Forelimb muscle (tissue), 1 donor: ENCODE measurements around the gene CCDC9. TPM values are rescaled to one million over a fixed set of nuclear protein-coding genes. Genes with fewer than 3 reads are reported as not detected.
"Not testable (repeated sequence)": the region's sequence is repeated elsewhere in the genome, so short reads cannot be mapped to it uniquely, and the experiment has no call there.

Source experiments
- DNase-seq: peaks from one replicate; pipeline ENCODE4 v3.0.0-alpha.2; 2013; ENCODE audit warnings: low read depth
- polyA plus RNA-seq: library from polyadenylated mRNA; unstranded; fragments of 120-200 nt; gene quantifications from one replicate; pipeline ENCODE4 v1.2.1, GENCODE V29; 2013; ENCODE audit not compliant: insufficient read length

The CCDC9 gene
- polyA plus RNA-seq, 1 donor: 23.8 TPM

- DNase-seq: not testable (repeated sequence)
Measured at GRCh38 chr19:47300867-47301266, 44.5 kb downstream of the CCDC9 start.

DNA sequence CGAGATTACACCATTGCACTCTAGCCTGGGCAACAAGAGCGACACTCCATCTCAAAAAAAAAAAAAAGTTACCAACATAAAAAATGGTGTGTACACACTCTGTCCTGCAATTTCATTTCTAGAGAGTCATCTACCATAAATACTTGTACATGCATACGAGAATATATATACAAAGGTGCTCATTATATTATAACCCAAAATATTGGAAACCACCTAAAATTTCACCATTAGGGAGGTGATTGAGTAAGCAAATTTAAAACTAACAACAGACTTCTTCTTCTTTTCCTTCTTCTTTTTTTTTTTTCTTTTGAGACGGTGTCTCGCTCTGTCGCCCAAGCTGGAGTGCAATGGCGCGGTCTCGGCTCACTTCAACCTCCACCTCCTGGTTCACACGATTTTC is 45.9 kb downstream of the CCDC9 start:
- DNase-seq: no peak

GRCh38 chr19:47303966-47304365 is 47.6 kb downstream of the CCDC9 start:
- DNase-seq: no peak

GRCh38 chr19:47305309-47305751 is 49.0 kb downstream of the CCDC9 start:
- DNase-seq: no peak

DNA sequence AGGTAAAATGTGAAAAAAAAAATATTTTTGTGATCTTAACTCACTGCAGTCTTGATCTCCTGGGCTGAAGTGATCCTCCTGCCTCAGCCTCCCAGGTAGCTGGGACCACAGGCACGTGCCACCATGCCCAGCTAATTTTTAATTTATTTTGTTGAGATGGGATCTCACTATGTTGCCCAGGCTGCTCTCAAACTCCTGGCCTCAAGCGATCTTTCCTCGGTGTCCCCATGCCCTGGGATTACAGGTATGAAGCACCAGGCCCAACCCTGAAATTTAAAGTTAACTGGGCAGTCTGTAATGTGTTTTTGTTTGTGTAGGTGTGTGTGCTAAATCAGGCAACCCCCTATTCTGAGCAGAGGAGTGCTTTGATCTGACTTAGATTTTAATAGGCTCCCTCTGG is 50.0 kb downstream of the CCDC9 start:
- no peak for DNase-seq

GRCh38 chr19:47309038-47309437 is 52.7 kb downstream of the CCDC9 start:
- no peak for DNase-seq

- no peak for DNase-seq
Measured at GRCh38 chr19:47309608-47310007, 53.3 kb downstream of the CCDC9 start, which contains the start of gene C5AR1. TSS of gene C5AR1 (plus strand) at chr19:47309861. CDS start at chr19:47309896, 35 bp downstream.

GRCh38 chr19:47310323-47310722 is 54.0 kb downstream of the CCDC9 start:
- no peak for DNase-seq

- DNase-seq: no peak
Measured at GRCh38 chr19:47310819-47311218, 54.5 kb downstream of the CCDC9 start.

GRCh38 chr19:47312366-47313006 is 56.2 kb downstream of the CCDC9 start:
- no peak for DNase-seq

DNA sequence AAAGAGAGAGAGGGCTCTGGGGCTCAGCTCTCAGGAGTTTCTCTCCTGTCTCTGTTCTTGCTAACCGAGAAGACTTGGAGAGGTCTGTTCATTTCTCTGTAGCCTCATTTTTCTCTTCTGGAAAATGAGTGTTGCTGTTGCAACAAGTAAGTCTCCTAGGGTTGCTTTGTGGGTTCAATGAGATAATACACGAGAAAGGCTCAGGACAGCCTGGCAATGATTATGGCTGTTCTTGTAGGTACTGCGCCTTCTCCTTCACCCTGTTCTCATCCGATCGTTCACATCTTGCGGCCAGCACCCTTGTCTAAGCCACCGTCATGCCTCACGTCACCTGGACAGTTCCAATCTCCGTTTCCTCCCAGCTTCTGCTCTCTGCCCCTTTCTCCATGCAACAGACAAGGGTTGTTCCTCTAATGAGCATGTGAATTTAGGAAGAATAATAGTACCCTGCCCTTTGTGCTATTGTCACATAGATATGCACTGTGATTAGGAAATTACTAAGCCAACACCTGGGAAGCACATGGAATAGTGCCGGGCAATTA is 57.5 kb downstream of the CCDC9 start:
- DNase-seq: no peak

DNA sequence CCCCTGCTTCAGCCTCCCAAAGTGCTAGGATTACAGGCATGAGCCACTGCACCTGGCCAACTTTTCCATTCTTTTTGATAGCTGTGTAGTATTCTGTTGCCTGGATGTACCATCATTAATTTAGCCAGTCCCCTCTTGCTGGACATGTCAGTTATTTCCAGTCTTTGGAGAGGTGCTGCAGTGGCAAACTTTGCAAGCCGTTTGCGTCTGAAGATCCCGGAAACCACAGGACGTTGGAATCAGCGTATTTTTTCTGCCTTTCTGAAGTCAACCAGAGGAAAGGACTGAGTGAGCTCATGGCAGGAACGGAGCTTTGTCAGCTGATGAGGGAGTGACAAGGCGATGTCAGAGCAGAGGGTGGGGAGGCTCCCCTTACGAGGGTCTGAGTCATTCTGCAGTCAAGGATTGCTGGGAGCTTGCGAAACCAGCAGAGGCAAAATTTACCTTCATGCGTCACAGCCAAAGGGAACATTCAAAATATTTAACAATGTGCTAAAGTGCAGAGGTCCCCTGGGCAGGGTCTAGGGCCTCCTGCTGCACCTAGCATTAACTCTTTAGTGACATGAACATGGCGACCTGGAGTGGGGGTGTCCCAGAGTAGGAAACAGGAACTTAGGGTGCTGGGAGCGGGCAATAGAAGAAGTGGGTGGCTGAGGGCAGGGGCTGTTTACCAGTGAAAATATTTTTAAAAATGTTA is 58.9 kb downstream of the CCDC9 start:
- DNase-seq: peak; percentile 26

DNA sequence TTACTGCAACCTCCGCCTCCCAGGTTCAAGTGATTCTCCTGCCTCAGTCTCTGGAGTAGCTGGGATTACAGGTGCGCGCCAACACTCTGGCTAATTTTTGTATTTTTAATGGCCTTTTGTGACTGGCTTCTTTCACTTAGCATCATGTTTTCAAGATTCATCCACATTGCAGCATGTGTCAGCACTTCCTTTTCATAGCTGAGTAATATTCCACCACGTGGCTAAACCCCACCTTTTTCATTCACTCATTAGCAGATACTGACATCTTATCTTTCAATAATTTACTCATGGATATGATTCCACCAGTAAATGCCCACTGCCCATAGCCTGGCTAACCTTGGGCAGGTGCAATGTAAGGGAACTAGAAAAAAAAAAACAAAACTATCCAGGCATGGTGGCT is 60.2 kb downstream of the CCDC9 start:
- DNase-seq: no peak

DNA sequence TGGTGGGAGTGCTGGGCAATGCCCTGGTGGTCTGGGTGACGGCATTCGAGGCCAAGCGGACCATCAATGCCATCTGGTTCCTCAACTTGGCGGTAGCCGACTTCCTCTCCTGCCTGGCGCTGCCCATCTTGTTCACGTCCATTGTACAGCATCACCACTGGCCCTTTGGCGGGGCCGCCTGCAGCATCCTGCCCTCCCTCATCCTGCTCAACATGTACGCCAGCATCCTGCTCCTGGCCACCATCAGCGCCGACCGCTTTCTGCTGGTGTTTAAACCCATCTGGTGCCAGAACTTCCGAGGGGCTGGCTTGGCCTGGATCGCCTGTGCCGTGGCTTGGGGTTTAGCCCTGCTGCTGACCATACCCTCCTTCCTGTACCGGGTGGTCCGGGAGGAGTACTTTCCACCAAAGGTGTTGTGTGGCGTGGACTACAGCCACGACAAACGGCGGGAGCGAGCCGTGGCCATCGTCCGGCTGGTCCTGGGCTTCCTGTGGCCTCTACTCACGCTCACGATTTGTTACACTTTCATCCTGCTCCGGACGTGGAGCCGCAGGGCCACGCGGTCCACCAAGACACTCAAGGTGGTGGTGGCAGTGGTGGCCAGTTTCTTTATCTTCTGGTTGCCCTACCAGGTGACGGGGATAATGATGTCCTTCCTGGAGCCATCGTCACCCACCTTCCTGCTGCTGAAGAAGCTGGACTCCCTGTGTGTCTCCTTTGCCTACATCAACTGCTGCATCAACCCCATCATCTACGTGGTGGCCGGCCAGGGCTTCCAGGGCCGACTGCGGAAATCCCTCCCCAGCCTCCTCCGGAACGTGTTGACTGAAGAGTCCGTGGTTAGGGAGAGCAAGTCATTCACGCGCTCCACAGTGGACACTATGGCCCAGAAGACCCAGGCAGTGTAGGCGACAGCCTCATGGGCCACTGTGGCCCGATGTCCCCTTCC is 63.9 kb downstream of the CCDC9 start:
- no peak for DNase-seq

Other genes starting within 250 kb of the CCDC9 start
- 1.3 TPM for gene NPAS1, start 236.7 kb upstream of the CCDC9 start, polyA plus RNA-seq
- 9.5 TPM for gene TMEM160, start 207.9 kb upstream of the CCDC9 start, polyA plus RNA-seq
- 20.5 TPM for gene ZC3H4, start 142.7 kb upstream of the CCDC9 start, polyA plus RNA-seq
- gene SAE1, start 125.7 kb upstream of the CCDC9 start, polyA plus RNA-seq: 74.5 TPM
- gene BBC3, start 25.3 kb upstream of the CCDC9 start, polyA plus RNA-seq: 2.4 TPM
- 12.4 TPM for gene INAFM1, start 18.4 kb downstream of the CCDC9 start, polyA plus RNA-seq
- gene C5AR1, start 53.3 kb downstream of the CCDC9 start, polyA plus RNA-seq: 1.6 TPM
- 0.47 TPM for gene C5AR2, start 75.7 kb downstream of the CCDC9 start, polyA plus RNA-seq
- 9.9 TPM for gene DHX34, start 92.8 kb downstream of the CCDC9 start, polyA plus RNA-seq
- gene MEIS3, start 163.0 kb downstream of the CCDC9 start, polyA plus RNA-seq: 6.3 TPM
- 0.18 TPM for gene SLC8A2, start 215.4 kb downstream of the CCDC9 start, polyA plus RNA-seq
- 7.5 TPM for gene KPTN, start 227.7 kb downstream of the CCDC9 start, polyA plus RNA-seq